Heart left ventricle (tissue), 11 donors: ENCODE measurements around the gene LIPE. TPM values are rescaled to one million over a fixed set of nuclear protein-coding genes. Genes with fewer than 3 reads are reported as not detected.

Experiments used
- polyA plus RNA-seq, 2 donors: library from polyadenylated mRNA; stranded (reverse); fragments of 200-250 nt; gene quantifications; one replicate each; pipeline ENCODE4 v1.2.3, GENCODE V29; 2013
- total RNA-seq, 9 donors: library from RNA; depleted of rRNA in 2 of 9; stranded (reverse); fragments of >200 nt in 2 of 9; fragmentation: NEBNext Ultra II Directional in 3 of 9; extraction: Animal tissue kit (Norgen Biotek cat#: 25700) in 3 of 9; gene quantifications; one replicate each; pipeline versions ENCODE4 v1.1.0 to v1.2.4, GENCODE V29; 2016 to 2023
- donor health status: ischemic (EF 13 %, LVEDD 7.1; RV severe dilation, severe dysfunction).
- donor health status: healthy with polysubstance abuse.
- donor health status: DM: no; HTN: yes; CAD: no.
- donor health status: DM: no; HTN: no; CAD: no.
- donor health status: ischemic (EF 25% LVEDD 5.7; RV mildly dilated, moderate dysfunction).
- donor health status: healthy.
- donor health status: DM: yes; HTN: yes; CAD: no.
- donor health status: PGD.
- donor health status: nonischemic (EF 23%, LVEDD 6.1; RV moderate dilation, normal function).

Gene LIPE
- total and polyA plus RNA-seq, 11 donors: 34.7 to 111 (median 57.3) TPM

Other genes with a start within 250 kb of the LIPE start
- 10 to 100 TPM; 11.1 to 24.1 (median 17.2) TPM for gene DEDD2, start 209.7 kb downstream of the LIPE start, total RNA-seq
- gene DEDD2, start 209.7 kb downstream of the LIPE start, polyA plus RNA-seq: 10 to 100 TPM; 12.6 to 18.3 TPM
- 1 to 10 TPM; 3.9 to 7.2 (median 5.8) TPM for gene ZNF526, start 207.1 kb downstream of the LIPE start, total RNA-seq
- 1 to 10 TPM; 3.3 to 5.4 TPM for gene ZNF526, start 207.1 kb downstream of the LIPE start, polyA plus RNA-seq
- gene GSK3A, start 184.8 kb downstream of the LIPE start, total RNA-seq: 10 to 100 TPM; 22.5 to 46.9 (median 36.8) TPM
- gene GSK3A, start 184.8 kb downstream of the LIPE start, polyA plus RNA-seq: 10 to 100 TPM; 51.6 to 76.5 TPM
- gene ERF, start 172.3 kb downstream of the LIPE start, total RNA-seq: 10 to 100 TPM; 26.1 to 49.7 (median 35.5) TPM
- 10 to 100 TPM; 31.9 to 45.4 TPM for gene ERF, start 172.3 kb downstream of the LIPE start, polyA plus RNA-seq
- gene CIC, start 158.1 kb downstream of the LIPE start, total RNA-seq: 10 to 100 TPM; 25.5 to 54.8 (median 35.8) TPM
- gene CIC, start 158.1 kb downstream of the LIPE start, polyA plus RNA-seq: 10 to 100 TPM; 27.1 to 27.5 TPM
- gene PRR19, start 125.3 kb downstream of the LIPE start, total RNA-seq: under 1 TPM in 3 of 9 donors, not detected in 6; 0.16 to 0.53 (median 0.40) TPM
- gene PRR19, start 125.3 kb downstream of the LIPE start, polyA plus RNA-seq: under 1 TPM in 1 of 2 donors, not detected in 1; 0.17 TPM
- gene PAFAH1B3, start 124.8 kb downstream of the LIPE start, total RNA-seq: 1 to 10 TPM; 1.8 to 9.4 (median 2.5) TPM
- gene PAFAH1B3, start 124.8 kb downstream of the LIPE start, polyA plus RNA-seq: 1 to 10 TPM; 4.9 to 9.5 TPM
- gene TMEM145, start 114.1 kb downstream of the LIPE start, total RNA-seq: under 1 TPM in 2 of 9 donors, not detected in 7; 0.16 to 0.27 TPM
- under 1 TPM; 0.11 to 0.18 TPM for gene TMEM145, start 114.1 kb downstream of the LIPE start, polyA plus RNA-seq
- 10 to 100 TPM; 26.5 to 50.4 (median 36.6) TPM for gene MEGF8, start 101.8 kb downstream of the LIPE start, total RNA-seq
- gene MEGF8, start 101.8 kb downstream of the LIPE start, polyA plus RNA-seq: 10 to 100 TPM; 22.8 to 23.1 TPM
- 1 to 10 TPM in 1 of 9 donors, under 1 TPM in 3, not detected in 5; 0.62 to 1.4 (median 0.94) TPM for gene CNFN, start 37.1 kb downstream of the LIPE start, total RNA-seq
- gene CNFN, start 37.1 kb downstream of the LIPE start, polyA plus RNA-seq: 1 to 10 TPM; 1.3 to 2.9 TPM
- not detected for gene CXCL17, start 15.6 kb upstream of the LIPE start, total RNA-seq
- gene CXCL17, start 15.6 kb upstream of the LIPE start, polyA plus RNA-seq: not detected
- 1 to 10 TPM; 1.3 to 8.3 (median 2.5) TPM for gene CEACAM1, start 101.1 kb upstream of the LIPE start, total RNA-seq
- gene CEACAM1, start 101.1 kb upstream of the LIPE start, polyA plus RNA-seq: 1 to 10 TPM; 1.6 to 2.1 TPM
- gene CEACAM8, start 167.5 kb upstream of the LIPE start, total RNA-seq: under 1 TPM in 2 of 9 donors, not detected in 7; 0.10 to 0.56 TPM
- not detected for gene CEACAM8, start 167.5 kb upstream of the LIPE start, polyA plus RNA-seq